Neural progenitor cell (in vitro differentiated cells): ENCODE results near the gene ALKBH4. TPM values are rescaled to one million over a fixed set of nuclear protein-coding genes. Genes with fewer than 3 reads are reported as not detected.

Experiments used
- DNase-seq: peaks from one replicate; pipeline ENCODE4 v3.0.0-alpha.2; 2016; ENCODE audit warnings: low spot score
- H2AFZ ChIP-seq: fragments of 200-600 bp; sonication (generic); replicated peaks from 2 replicates; pipeline ENCODE4 v1.6.1; 2016; ENCODE audit warnings: antibody characterized with exemption
- H3F3A ChIP-seq: fragments of 200-600 bp; sonication (generic); 2 replicates; pipeline ENCODE4 v1.6.1; 2016; ENCODE audit warnings: antibody characterized with exemption, low read depth
- H3K27ac ChIP-seq: fragments of 200-600 bp; sonication (generic); 2 replicates; pipeline ENCODE4 v1.5.1; 2016; ENCODE audit warnings: mild to moderate bottlenecking
- H3K27me3 ChIP-seq: fragments of 200-600 bp; sonication (generic); 2 replicates; pipeline ENCODE4 v1.6.1; 2016; ENCODE audit warnings: mild to moderate bottlenecking, moderate library complexity
- H3K36me3 ChIP-seq: fragments of 200-600 bp; sonication (generic); 2 replicates; pipeline ENCODE4 v1.5.1; 2016
- H3K4me1 ChIP-seq: fragments of 200-600 bp; sonication (generic); 2 replicates; pipeline ENCODE4 v1.6.1; 2016; ENCODE audit warnings: mixed run types
- H3K4me2 ChIP-seq: fragments of 200-600 bp; sonication (generic); 2 replicates; pipeline ENCODE4 v1.6.1; 2016
- H3K4me3 ChIP-seq: fragments of 200-600 bp; sonication (generic); 2 replicates; pipeline ENCODE4 v1.5.1; 2016
- H3K79me2 ChIP-seq: fragments of 200-600 bp; sonication (generic); 2 replicates; pipeline ENCODE4 v1.6.1; 2016; ENCODE audit warnings: low read depth
- H3K9ac ChIP-seq: fragments of 200-600 bp; sonication (generic); 2 replicates; pipeline ENCODE4 v1.6.1; 2016
- H3K9me3 ChIP-seq: fragments of 200-600 bp; sonication (generic); 2 replicates; pipeline ENCODE4 v1.5.1; 2016; ENCODE audit warnings: low read depth
- H4K20me1 ChIP-seq: fragments of 200-600 bp; sonication (generic); 2 replicates; pipeline ENCODE4 v1.6.1; 2016; ENCODE audit warnings: low read depth
- H3K27ac Mint-ChIP-seq: 3 replicates; pipeline ENCODE4 v1.8.0; 2021; ENCODE audit warnings: mixed read lengths
- H3K27me3 Mint-ChIP-seq: 2 replicates; pipeline ENCODE4 v1.8.0; 2022; ENCODE audit warnings: low read depth, mild to moderate bottlenecking, inconsistent platforms, moderate library complexity, mixed read lengths; ENCODE audit not compliant: insufficient read depth
- H3K36me3 Mint-ChIP-seq: 3 replicates; pipeline ENCODE4 v1.8.0; 2021; ENCODE audit warnings: mixed read lengths
- H3K4me1 Mint-ChIP-seq: 3 replicates; pipeline ENCODE4 v1.8.0; 2021; ENCODE audit warnings: mixed read lengths
- H3K4me3 Mint-ChIP-seq: 3 replicates; pipeline ENCODE4 v1.8.0; 2021; ENCODE audit warnings: mild to moderate bottlenecking, moderate library complexity, mixed read lengths
- H3K9me3 Mint-ChIP-seq: 3 replicates; pipeline ENCODE4 v1.8.0; 2020; ENCODE audit warnings: mixed read lengths
- EZH2 ChIP-seq: fragments of 200-600 bp; sonication (generic); IDR thresholded peaks from 2 replicates; pipeline ENCODE4 v1.6.1; 2017; ENCODE audit warnings: antibody characterized with exemption, mild to moderate bottlenecking, moderate library complexity
- EZH2phosphoT487 ChIP-seq: fragments of 200-600 bp; sonication (generic); IDR thresholded peaks from 2 replicates; pipeline ENCODE4 v1.6.1; 2017; ENCODE audit warnings: antibody characterized with exemption
- total RNA-seq: library from RNA; depleted of rRNA; stranded (reverse); fragments of >200 nt; gene quantifications from 2 replicates; pipeline ENCODE4 v1.2.3, GENCODE V29; 2015; ENCODE audit warnings: low replicate concordance
- TF ChIP-seq, protein P1 (sequence below): fragments of 200-600 bp; sonication (generic); IDR thresholded peaks from 2 replicates; pipeline ENCODE4 v1.5.1; 2017; ENCODE audit warnings: antibody characterized with exemption, mild to moderate bottlenecking

Gene ALKBH4
- total RNA-seq, 1 donor from 2014 or later = 6.5 TPM

DNA sequence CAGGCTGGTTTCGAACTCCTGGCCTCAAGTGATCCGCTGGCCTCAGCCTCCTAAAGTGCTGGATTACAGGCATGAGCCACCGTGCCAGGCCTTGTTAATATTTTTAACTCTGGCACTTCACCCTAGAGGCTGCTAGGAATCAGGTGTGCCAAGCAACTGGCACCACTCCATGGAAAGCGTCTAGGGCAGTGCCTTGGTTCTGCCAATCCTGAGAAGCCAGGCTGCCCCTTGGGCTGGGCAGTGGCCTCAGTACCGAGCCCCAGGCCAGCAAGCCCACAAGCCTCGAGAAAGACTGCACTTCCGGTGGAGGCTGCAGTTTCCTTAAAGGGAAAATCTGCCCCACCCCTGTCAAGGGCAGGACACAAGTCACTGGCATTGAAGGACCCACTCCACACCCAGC is 11.3 kb downstream of the ALKBH4 start:
- Mint-ChIP-seq H3K36me3 (peaks cover 6% of the 10 kb centered on the region), H3K27ac (no peak overlapping the region), H3K4me3 (no peak overlapping the region), H3K4me1 (peaks cover 2% of the 10 kb centered on the region), H3K27me3 (peaks cover 2% of the 10 kb centered on the region), H3K9me3 (no peaks in the 10 kb centered on the region)
- Histone ChIP-seq H3K79me2 (no peaks in the 10 kb centered on the region), H3K9ac (no peak overlapping the region), H3K36me3 (no peaks in the 10 kb centered on the region), H3K4me3 (no peak overlapping the region), H3K9me3 (no peaks in the 10 kb centered on the region), H2AFZ (no peak overlapping the region), H3K4me1 (peaks cover 9% of the 10 kb centered on the region), H3K27me3 (no peaks in the 10 kb centered on the region), H3F3A (peaks cover 10% of the 10 kb centered on the region), H3K27ac (no peak overlapping the region), H4K20me1 (no peaks in the 10 kb centered on the region), H3K4me2 (no peak overlapping the region)
- no peak for TF ChIP-seq EZH2
- TF ChIP-seq, protein P1, sequence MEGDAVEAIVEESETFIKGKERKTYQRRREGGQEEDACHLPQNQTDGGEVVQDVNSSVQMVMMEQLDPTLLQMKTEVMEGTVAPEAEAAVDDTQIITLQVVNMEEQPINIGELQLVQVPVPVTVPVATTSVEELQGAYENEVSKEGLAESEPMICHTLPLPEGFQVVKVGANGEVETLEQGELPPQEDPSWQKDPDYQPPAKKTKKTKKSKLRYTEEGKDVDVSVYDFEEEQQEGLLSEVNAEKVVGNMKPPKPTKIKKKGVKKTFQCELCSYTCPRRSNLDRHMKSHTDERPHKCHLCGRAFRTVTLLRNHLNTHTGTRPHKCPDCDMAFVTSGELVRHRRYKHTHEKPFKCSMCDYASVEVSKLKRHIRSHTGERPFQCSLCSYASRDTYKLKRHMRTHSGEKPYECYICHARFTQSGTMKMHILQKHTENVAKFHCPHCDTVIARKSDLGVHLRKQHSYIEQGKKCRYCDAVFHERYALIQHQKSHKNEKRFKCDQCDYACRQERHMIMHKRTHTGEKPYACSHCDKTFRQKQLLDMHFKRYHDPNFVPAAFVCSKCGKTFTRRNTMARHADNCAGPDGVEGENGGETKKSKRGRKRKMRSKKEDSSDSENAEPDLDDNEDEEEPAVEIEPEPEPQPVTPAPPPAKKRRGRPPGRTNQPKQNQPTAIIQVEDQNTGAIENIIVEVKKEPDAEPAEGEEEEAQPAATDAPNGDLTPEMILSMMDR = no peak
- TF ChIP-seq EZH2phosphoT487 = no peak
- no peak for DNase-seq

DNA sequence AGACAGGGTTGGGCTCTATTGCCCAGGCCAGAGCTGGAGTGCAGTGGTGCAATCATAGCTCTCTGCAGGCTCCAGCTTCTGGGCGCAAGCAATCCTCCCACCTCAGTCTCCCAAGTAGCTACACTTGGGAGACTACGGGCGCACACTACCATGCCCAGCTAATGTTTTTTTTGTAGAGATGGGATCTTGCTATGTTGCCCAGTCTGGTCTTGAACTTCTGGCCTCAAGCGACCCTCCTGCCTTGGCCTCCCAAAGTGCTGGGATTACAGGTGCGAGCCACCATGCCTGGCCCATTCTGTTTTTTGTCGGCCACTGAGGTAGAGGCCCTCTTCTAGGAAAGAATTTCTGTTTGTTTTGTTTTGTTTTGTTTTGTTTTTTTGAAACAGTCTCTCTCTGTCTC is 12.2 kb downstream of the ALKBH4 start:
- H3K4me1 Mint-ChIP-seq = peaks cover 2% of the 10 kb centered on the region
- DNase-seq = no peak
- TF ChIP-seq EZH2phosphoT487 = no peak
- TF ChIP-seq EZH2 = no peak
- TF ChIP-seq, protein P1 = no peak

DNA sequence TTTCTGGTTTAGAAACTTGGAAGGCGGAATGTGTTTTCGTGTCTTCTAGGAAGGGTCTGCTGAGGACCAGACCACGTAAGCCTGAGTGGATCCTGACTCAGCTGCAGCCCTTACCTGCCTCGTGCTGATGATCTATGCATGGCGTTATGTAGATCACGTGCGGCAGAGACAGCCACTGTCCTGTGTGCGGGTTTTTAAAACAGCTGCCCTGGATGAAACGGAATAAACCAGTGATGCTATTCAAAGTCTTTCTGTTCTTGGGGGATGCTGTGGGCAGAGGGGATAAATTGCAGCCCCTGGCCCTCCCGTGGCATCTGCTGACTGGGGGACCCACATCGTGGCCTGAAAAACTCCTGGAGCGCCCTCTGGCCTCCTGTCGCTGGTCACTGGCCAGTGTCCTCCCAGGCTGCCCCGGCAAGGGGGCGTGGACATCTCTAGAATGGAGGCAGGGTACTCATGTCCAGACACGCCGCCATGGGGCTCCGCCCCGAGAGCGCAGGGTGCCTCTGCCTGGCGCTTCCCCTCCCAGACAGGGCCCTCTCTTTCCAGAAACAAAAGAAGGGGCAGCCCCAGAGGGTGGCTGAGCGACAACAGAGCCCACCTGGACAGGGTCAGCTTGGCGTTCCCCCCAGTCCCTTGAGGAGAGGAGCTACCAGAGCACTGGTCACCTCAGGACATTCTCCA is 13.2 kb downstream of the ALKBH4 start:
- peaks cover 9% of the 10 kb centered on the region for H3K4me1 ChIP-seq
- H3K27me3 ChIP-seq = no peaks in the 10 kb centered on the region
- H3K9ac ChIP-seq = no peak overlapping the region
- no peak overlapping the region for H2AFZ ChIP-seq
- H3K27ac ChIP-seq = no peak overlapping the region
- H3K79me2 ChIP-seq = no peaks in the 10 kb centered on the region
- peak overlapping the region; percentile 55 for H3K4me2 ChIP-seq
- no peak overlapping the region for H3K4me3 ChIP-seq
- H4K20me1 ChIP-seq = no peaks in the 10 kb centered on the region
- Mint-ChIP-seq H3K9me3 (no peaks in the 10 kb centered on the region), H3K4me3 (no peak overlapping the region), H3K4me1 (peaks cover 1% of the 10 kb centered on the region), H3K27me3 (peaks cover 2% of the 10 kb centered on the region), H3K27ac (no peak overlapping the region), H3K36me3 (peaks cover 7% of the 10 kb centered on the region)
- H3K36me3 ChIP-seq = no peaks in the 10 kb centered on the region
- H3K9me3 ChIP-seq = no peaks in the 10 kb centered on the region
- H3F3A ChIP-seq = peaks cover 10% of the 10 kb centered on the region
- no peak for TF ChIP-seq EZH2
- TF ChIP-seq, protein P1 = peak; percentile 28
- no peak for TF ChIP-seq EZH2phosphoT487
- peak; percentile 83 for DNase-seq

More for the DNA sequence above, 12.2 kb downstream of the ALKBH4 start:
- no peaks in the 10 kb centered on the region for H4K20me1 ChIP-seq
- Mint-ChIP-seq H3K27me3 (peaks cover 2% of the 10 kb centered on the region), H3K36me3 (peaks cover 7% of the 10 kb centered on the region), H3K27ac (no peak overlapping the region), H3K9me3 (no peaks in the 10 kb centered on the region), H3K4me3 (no peak overlapping the region)
- no peaks in the 10 kb centered on the region for H3K9me3 ChIP-seq
- H3K4me2 ChIP-seq = no peak overlapping the region
- H3K79me2 ChIP-seq = no peaks in the 10 kb centered on the region
- no peak overlapping the region for H3K4me3 ChIP-seq
- peaks cover 10% of the 10 kb centered on the region for H3F3A ChIP-seq
- H3K36me3 ChIP-seq = no peaks in the 10 kb centered on the region
- H3K9ac ChIP-seq = no peak overlapping the region
- peaks cover 9% of the 10 kb centered on the region for H3K4me1 ChIP-seq
- H3K27me3 ChIP-seq = no peaks in the 10 kb centered on the region
- H3K27ac ChIP-seq = no peak overlapping the region
- H2AFZ ChIP-seq = no peak overlapping the region
